NOMO-1 treated with dmso at 0.1 percent for 144 hours (cell line): ENCODE measurements around the gene PIP4K2A.

Experiments
- DNase-seq: peaks from one replicate; lab custom pipeline; 2025; ENCODE audit not compliant: unreplicated experiment; lab: John Stamatoyannopoulos, UW

Gene PIP4K2A

DNA sequence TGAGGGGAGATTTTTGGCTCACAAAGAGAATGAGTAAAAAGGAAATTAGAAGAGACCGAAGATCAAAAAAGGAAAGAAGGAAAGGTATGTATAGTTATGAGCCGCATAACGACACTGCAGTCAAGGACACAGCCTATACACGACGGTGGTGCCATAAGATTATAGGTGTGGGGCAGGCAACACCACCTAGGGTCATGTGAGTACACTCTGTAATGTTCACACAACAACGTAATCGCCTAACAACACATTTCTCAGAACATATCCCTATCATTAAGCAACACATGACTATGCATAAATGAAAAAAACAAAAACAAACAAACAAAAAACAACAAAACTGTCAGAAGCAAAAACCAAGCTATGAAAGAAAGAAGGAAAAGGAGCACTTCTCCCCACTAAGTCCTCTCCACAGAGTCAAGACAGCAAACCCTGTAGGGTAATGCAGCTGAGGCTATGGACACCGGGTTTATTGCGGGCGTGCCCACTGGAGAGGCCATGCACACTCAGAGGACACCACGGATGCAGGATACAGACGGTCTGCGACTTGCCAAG lies 45.1 kb downstream of the PIP4K2A start:
- no peak for DNase-seq

DNA sequence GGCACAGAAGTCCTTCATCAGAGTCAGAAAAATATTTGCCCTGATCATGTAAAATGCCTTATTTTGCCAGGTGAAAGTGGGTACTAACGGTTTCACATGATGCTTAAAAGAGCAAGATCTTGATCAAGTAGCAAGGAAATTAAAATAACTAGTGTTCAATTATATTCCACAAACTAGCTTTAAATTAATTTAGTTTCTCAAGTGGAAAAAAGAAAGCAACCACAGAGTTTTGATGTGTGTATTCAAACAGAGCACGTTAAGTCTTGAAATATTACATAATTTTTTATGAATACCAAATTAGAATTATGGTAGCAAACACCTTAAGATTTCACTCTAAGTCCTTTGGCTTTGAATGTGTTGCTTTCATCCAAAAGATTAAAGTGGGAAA lies 47.3 kb downstream of the PIP4K2A start:
- no peak for DNase-seq

DNA sequence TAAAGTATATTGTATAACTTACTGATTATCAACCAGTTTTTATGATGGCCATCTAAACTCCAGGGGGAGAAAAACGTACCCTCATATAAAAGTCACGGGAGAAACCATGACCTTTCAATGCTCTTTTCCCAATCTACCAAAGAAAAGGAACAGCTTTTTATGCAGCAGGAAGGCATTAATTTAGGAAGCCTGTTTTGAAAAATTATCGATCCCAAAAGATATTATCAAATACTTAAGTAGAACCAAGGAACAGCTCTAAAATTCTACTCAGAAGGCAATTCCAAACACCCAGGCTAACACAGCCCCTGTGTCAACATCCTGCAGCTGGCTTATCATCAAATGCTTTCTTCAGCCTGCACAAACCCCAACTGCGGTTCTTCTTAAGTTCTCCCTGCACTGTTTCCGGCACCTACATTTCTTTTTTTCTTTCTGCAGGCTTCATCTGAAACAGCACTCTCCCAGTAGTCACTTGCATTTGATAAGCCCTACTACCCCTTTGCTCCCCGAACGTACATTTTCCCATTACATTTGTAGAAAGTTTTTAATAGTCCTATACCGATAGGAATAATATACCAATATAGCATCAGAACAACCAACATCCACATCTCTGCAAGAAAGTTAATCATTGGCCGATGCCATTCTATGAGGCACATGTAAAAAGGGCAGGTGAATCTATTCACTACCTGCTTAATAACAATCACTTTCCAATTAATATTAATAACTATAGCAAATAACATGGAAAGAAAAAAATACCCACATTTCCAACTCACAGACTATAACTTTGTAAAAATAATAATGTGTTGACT lies 47.9 kb downstream of the PIP4K2A start:
- DNase-seq, result no peak

DNA sequence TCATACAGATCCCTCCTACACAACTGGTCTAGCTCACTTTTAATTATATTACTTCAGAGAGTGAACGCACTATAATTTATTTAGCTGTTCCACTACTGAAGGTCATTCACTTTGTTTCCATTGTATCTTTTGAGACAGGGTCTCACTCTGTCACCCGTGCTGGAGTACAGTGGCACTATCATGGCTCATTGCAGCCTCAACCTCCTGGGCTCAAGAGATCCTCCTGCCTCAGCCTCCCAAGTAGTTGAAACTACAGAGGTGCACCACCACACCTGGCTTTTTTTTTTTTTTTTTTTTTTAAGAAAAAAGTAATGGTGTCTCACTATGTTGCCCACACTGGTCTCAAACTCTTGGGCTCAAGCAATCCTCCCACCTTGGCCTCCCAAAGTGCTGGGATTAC lies 49.0 kb downstream of the PIP4K2A start:
- no peak for DNase-seq

DNA sequence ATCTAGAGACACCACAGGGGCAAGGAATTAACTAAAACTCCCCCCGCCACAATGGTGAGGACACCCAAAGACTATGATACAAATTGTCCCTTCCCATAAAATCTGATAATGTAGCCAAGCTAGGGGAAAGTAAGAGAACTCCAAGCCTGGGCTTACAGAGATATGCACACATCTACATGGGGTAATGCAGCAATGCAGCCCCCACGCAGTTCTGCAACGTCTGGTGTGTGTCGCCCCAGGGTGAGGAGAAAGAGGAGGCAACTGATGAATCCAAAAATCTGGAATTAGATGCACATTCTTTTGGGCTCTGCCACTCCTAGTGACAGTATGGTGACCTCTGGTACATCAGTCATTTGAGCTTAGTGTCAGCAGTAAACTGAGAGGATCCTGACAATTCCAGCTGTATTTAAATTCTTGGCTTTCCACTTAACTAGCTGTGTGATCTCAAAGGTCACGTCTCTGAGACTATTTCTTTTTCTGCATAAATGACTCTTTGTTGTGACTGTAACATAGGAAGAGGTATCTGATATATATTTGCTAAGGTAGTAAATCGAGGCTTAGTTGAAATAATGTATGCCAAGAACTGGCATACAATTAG lies 51.5 kb downstream of the PIP4K2A start:
- no peak for DNase-seq

DNA sequence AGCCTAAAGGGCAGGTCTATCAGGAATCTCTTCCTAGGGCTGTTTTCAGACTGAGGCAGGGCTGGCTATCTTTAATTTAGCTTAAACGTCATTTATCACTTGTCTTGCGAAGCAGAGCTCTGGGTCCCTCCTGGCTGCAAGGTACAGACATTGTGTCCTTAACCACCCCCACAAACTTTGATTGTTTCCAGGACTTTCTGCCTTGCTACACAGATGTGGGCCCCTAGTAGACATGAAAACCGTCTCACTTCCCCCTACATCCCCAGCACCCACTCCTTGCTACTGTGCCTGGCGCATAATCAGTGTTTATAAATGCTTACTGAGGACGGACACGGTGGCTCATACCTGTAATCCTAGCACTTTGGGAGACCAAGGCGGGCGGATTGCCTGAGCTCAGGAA lies 54.5 kb downstream of the PIP4K2A start:
- no peak for DNase-seq

DNA sequence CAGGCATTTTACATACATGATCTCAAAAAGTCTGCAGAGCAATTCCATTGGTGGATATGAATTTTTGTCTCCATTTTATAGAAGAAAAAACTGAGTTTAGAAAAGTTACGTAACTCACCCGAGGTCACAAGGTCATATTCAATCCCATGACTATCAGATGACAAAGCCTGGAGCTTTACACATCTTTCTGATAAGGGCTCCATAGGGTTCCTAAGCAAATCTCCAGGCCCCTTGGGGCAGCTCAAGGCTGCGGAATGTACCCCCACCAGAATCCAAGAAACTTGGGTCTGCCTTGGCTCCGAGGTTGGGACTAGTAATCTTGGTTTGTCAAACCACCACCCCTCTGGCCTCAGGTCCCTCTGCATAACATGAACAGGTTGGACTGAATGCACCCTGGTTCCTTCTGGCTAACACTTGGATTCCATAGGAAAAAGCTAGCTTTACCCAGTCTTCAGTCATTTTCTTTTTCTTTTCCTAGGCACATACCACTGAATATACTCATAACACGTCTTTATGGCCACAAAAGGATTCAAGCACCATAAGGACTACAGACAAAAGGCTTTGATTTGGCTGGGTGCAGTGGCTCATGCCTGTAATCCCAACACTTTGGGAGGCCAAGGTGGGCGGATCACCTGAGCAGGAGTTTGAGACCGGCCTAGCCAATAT lies 55.5 kb downstream of the PIP4K2A start:
- no peak for DNase-seq

DNA sequence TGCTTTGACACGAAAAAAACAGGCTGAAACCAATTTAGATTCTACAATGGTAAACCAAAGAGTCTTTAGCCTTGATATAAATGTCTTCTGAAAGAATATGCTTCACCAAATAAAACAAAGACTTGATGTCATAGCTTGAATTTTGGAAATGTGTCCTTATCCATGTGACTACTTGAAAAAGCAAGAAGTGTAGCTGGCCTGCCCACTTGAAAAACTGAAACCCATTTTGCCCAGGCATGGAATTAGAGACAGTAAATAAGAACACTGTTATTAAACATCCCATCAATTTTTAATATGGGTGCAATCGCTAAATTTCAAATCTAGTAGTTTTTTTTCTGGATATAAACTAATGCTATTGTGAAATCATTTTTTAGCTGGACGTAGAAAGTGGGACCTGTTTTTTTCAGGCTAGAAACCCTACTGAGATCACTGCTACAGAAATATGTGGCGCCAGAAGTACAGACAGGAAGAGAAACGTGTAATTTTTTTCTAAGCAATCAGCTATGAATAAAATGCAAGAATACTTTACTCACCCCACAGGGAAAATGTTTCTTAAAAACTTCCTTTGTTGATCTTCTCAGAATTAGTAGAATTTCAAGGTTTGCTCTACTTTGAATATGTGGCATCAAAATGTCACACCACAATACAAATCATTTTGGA lies 56.7 kb downstream of the PIP4K2A start:
- no peak for DNase-seq

DNA sequence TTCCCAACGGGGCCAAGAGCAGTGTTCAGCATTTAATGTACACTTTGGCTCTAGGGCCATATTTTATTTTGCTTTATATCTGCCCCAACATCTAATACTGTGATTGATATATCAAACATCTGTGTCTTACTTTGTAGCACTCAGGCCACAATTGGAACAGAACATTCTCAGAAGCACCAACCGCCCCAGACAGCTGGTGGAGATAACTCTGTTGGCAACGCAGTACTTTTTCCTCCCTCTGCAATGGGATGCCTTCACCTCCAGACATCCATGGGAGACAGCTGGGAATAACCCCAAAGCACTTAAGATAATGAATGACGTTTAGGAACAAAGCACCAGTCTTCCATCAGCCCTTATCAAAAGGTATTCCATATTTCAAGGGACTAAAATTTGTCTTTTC lies 57.4 kb downstream of the PIP4K2A start:
- no peak for DNase-seq

DNA sequence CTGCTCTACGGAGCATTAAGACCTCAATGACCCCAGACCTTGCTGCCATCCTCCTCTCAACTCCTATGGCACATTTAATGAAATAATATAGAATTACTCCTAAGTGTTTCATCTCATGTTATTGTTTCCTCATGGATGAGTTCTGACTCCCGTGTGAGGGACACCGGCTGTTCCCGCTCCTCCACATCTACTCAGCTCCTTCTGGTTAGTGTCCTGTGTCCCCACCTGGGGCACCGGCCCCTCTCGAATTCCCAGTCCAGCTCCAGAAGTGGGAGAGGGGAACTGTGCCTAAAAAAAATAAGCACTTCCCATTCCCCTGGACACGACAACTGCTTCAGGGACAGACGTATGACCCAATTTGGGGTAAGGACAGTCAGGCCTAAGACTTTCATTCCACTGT lies 58.3 kb downstream of the PIP4K2A start:
- DNase-seq, result no peak

DNA sequence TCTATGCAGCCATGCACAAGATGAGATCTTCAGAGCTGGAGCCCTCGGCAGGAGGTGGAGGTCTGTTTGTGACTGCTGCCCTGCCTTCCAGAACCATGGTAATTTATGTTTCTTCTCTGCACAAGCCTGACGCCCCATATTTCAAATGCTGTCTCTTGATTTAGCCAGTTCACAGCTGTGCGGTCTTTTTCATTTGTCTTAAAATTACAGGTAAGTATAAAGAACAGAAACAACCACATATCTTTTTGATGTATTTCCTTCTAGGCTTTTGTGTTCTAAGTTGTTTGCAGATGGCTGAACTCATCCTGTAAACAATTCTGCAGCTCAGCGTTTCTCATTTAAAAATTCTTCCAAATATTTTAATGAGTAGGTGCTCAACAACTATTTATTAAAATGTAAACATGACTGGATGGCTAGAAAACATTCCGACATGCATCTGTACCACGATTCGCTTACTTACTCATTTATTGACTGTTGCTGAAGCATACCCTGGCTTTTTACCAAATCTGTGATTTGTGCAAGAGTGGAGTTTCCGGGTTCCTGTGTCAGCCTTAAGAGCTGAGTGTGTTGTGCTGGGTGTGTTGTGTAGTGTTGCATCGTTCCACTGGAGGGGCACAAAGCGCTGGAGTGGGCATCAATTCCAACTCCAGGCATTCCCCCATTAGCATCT lies 58.9 kb downstream of the PIP4K2A start:
- no peak for DNase-seq

DNA sequence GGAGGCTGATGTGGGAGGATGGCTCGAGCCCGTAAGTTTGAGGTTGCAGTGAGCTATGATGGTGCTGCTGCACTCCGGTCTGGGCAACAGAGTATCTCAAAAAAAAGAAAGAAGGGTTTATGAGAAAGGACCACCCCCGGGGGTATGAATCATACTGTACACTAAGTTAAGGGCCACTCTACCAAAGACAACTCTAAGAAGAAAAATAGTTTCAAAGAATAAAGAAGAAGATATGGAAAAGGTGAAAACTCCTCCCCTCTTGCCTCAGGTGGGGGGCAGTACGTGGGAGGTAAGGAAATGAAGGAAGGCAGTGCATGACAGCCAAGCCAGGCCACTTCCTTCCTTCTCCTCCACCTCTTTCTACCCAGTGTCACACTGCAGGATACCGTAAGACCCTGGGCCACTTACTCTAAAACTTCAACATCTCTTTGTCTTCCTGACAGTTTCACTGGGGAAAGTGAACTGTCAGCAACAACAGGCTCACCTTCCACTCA lies 61.3 kb downstream of the PIP4K2A start:
- no peak for DNase-seq

DNA sequence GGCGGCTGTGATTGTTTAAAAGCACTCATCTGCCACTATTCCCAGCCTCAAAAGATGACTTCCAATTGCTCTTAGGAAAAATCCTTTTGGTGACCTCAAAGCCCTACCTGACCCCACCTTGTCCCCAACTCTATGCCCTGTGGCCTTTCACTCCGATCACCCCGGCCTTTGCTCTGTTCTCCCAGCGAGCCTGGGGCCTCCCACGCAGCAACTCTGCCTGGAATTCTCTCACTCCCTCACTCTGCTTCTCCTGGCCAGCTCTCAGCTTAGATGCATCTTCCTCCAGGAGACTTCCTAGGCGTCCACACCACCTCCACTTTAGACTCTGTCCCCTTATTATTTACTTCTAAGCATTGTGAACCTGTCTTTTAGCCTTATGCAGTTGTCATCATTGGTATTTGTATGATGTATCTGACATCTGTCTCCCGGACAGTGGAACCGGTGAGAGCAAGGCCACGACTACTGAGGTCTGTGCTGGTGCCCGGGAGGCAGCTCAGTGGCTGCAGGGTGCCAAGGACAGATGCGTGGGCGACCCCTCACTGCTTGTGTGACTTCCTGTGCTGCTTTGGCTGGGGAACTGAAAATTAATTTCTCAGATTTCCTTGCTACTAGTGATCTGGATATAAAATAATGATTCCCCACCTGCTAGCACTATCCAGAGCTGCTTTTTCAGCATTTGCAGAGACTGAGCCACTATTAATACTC lies 63.0 kb downstream of the PIP4K2A start:
- no peak for DNase-seq

DNA sequence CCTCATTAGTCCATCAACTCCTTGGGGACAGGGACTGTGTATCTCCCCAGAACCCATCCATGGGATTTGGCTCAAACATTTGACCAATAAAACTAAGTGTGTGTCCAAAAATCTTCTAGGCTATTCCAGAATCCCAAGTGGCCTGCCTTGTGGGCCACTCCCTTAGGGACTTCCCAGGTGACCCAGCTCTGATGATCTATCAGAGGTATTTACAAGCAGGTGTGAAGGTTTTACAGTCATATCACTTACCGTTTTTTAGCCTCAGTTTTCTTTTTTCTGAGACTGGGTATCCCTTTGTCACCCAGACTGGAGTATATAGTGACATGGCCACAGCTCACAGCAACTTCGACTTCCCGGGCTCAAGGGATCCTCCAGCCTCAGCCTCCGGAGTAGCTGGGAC lies 64.4 kb downstream of the PIP4K2A start:
- no peak for DNase-seq

DNA sequence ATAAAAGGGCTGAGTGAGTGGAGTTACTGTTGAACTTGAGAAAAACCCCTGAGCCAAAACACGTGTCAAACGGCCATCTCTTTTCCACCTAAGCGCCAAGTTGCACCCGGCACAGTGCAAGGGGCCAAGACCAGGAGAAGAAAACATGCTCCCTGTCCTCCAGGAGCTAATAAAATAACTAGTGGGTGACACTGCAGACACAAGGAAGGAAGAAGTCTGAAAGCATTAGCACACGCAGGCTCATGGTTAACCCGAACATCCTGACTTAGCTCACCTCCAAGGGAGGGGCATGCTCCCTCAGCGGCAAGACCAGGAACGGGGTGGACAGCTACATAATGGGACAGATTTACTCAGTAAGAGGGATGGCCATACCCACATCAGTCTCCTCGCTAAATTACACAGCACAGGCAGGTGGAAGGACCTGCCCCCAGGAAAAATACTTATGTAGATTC lies 65.0 kb downstream of the PIP4K2A start:
- no peak for DNase-seq

DNA sequence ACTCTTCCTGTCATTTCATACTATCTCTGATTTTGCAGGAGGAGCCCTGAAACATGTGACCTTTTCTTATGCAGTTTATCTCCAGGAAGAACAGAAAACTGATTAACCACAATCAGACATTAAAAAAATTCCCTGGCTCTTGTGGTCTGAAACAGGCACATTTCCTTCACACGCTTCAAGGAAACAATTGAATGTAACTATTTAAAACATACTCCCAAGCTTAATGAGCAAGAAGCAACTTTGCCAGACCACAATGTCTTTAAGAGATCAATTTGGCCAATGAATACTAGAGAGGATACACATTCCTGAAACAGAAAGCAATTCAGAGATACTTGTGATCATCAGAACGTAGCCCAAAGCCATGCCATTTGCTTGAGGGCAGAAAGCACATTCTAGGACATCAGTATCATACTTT lies 65.8 kb downstream of the PIP4K2A start:
- DNase-seq, result no peak

DNA sequence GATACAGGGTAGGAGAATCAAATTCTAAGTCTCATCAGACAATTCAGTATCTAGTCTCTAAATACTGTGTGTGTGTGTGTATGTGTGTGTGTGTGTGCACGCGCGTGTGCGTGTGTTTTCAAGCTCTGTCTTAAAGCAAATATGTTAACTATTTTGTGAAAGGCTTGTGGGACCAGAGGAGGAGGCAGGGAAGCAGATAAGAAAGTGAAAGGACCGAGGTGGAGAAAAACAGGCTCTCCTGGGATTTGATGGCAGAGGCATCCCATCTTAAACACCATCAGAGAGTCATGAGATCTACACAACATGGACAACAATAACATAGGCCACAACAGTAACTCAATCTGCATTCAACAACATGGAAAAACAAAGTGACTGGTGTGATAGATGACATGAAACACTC lies 67.1 kb downstream of the PIP4K2A start:
- no peak for DNase-seq

DNA sequence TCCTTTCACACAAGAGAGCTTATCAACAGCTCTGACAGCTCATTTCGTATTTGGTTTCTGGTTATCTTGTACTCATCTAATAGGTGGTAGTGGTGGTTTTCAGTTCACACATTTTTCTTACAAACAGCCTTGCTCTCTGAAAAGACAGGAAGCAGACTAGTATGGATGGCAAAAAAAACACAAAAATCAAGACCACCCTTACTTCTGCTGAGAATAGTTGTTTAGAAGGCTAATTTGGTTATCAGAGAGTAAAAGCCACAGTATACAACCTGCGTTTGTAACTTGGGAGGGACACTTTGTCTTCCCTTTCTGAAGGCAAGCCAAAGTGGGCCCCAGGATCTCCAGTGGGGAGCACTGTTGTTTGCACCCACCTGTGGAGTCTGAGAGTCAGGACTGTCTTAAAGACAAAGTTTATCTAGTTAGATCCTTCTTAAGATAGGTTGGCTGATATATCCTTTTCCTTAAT lies 68.0 kb downstream of the PIP4K2A start:
- no peak for DNase-seq

DNA sequence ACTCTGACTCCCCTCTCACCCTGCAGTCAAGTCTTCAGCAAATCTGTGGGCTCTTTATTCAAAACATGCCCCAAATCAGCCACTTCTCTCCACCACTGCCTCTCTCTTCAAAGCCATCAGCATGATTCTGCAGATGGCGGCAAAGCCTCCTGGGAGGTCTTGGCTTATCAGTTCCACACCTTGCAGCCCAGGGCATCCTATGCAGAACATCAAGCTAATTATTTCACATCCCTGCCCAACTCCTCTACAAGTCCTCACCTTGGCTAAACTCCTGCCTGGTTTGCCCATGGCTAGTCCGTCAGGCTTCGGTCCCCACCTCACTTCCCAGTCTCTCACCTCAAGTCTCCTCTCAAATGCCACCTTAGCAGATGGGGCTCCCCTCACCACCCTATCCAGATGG lies 70.2 kb downstream of the PIP4K2A start:
- DNase-seq, result no peak

DNA sequence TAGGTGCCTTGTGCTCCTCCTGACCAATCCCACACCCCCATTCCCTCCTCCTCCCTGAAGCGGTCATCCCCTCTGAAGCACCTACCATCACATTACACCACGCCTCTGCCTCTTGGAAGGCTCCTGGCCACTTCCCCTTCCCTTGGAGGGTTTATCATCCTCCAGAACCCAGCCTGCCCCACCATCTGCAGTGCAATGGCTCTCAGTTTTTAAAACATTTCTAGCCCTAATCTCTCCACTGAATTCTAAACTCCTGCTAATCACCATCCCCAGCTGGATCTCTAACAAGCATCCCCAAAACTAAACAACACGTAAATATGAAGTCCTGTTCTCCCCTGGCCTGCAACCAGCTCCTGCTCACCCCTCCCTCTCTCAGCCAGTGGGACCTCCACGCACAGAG lies 70.6 kb downstream of the PIP4K2A start:
- DNase-seq, result no peak
